Measurements from ENCODE around the gene GLRA3.

- TF ChIP-seq, protein P1, sequence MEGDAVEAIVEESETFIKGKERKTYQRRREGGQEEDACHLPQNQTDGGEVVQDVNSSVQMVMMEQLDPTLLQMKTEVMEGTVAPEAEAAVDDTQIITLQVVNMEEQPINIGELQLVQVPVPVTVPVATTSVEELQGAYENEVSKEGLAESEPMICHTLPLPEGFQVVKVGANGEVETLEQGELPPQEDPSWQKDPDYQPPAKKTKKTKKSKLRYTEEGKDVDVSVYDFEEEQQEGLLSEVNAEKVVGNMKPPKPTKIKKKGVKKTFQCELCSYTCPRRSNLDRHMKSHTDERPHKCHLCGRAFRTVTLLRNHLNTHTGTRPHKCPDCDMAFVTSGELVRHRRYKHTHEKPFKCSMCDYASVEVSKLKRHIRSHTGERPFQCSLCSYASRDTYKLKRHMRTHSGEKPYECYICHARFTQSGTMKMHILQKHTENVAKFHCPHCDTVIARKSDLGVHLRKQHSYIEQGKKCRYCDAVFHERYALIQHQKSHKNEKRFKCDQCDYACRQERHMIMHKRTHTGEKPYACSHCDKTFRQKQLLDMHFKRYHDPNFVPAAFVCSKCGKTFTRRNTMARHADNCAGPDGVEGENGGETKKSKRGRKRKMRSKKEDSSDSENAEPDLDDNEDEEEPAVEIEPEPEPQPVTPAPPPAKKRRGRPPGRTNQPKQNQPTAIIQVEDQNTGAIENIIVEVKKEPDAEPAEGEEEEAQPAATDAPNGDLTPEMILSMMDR (conservative IDR thresholded peaks at IDR 0.05), result no peak
- no peak for TF ChIP-seq ZFX (IDR thresholded peaks at IDR 0.05)
Observed at GRCh38 chr4:174860588-174860987, 31.5 kb upstream of the GLRA3 start.
